ENCODE results near the gene CRYL1.

Gene CRYL1

DNA sequence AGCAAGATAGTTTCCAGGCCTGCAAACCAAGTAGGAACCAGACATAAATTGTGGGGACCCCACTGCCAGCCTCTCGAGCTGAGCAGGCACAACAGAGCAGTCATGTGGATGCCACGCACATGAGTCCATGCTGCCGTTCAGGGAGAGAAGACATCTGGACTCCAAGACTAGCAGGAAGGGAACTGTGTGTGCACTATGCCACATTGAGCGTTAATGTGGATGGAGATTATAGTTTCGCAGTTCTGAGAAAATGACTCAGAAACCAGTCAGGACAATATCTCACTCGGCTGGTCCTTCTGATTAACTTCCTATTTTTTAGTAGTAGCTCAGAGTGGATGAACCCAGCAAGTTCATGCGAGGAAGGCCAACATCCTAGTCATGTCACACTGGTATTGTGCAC, 124.9 kb downstream of the CRYL1 start:
- TF ChIP-seq MYC (IDR thresholded peaks at IDR 0.05; ENCODE audit: low read depth, low read length) = no peak
- no peak for TF ChIP-seq POLR2A (IDR thresholded peaks at IDR 0.05; ENCODE audit: extremely low read depth, insufficient read length)
- TF ChIP-seq, protein P1, sequence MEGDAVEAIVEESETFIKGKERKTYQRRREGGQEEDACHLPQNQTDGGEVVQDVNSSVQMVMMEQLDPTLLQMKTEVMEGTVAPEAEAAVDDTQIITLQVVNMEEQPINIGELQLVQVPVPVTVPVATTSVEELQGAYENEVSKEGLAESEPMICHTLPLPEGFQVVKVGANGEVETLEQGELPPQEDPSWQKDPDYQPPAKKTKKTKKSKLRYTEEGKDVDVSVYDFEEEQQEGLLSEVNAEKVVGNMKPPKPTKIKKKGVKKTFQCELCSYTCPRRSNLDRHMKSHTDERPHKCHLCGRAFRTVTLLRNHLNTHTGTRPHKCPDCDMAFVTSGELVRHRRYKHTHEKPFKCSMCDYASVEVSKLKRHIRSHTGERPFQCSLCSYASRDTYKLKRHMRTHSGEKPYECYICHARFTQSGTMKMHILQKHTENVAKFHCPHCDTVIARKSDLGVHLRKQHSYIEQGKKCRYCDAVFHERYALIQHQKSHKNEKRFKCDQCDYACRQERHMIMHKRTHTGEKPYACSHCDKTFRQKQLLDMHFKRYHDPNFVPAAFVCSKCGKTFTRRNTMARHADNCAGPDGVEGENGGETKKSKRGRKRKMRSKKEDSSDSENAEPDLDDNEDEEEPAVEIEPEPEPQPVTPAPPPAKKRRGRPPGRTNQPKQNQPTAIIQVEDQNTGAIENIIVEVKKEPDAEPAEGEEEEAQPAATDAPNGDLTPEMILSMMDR (IDR thresholded peaks at IDR 0.05; ENCODE audit: low read depth, low read length) = no peak
- TF ChIP-seq, protein P2, sequence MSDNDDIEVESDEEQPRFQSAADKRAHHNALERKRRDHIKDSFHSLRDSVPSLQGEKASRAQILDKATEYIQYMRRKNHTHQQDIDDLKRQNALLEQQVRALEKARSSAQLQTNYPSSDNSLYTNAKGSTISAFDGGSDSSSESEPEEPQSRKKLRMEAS (IDR thresholded peaks at IDR 0.05; ENCODE audit: low read depth, low read length) = no peak
- peak; percentile 46 for DNase-seq (ENCODE audit: low read depth)

DNA sequence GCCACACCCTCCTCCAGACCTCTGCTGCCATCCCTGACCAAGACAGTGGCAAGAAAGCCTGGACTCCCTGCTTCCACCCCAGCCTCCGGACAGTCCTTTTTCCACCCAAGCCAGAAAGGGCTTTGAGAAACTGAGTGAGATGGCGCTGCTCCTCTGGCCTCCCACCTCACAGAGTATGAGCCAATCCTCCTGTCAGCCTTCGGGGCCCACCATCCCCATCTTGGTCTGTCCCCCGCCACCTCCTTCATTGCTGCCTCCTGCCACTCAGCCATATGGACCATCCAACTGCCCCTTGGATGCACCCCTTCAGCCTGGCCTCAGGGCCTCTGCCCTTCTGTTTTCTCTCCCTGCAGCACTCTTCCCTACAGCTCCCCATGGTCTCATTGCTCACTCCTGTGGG, 125.7 kb downstream of the CRYL1 start:
- TF ChIP-seq POLR2A (IDR thresholded peaks at IDR 0.05; ENCODE audit: extremely low read depth, insufficient read length) (no peak), MYC (IDR thresholded peaks at IDR 0.05; ENCODE audit: low read depth, low read length) (no peak)
- TF ChIP-seq, protein P1 (IDR thresholded peaks at IDR 0.05; ENCODE audit: low read depth, low read length) = no peak
- TF ChIP-seq, protein P2 (IDR thresholded peaks at IDR 0.05; ENCODE audit: low read depth, low read length) = no peak
- no peak for DNase-seq (ENCODE audit: low read depth)
- H3K4me3 ChIP-seq (ENCODE audit: low read depth, low read length) = no peak overlapping the region

More for the DNA sequence above, 124.9 kb downstream of the CRYL1 start:
- H3K4me3 ChIP-seq (ENCODE audit: low read depth, low read length) = no peak overlapping the region

DNA sequence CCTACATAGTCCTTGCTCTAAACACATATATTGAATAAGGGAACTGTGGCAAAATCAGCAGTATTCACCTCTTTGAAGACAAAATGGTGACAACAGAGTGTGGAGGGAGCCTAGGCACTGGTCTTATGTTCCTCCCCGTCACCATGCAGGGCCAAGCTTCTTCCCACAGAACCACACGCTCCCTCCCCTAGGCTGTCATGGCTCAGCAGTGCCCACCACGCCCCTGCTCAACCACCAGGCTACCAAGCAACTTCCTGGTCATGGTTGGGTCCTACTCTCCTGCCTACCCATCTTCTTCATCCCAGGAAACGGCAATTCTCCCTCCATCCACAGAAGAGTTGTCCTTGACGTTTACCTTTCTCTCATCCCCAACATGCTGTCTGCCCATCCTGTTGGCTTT, 126.1 kb downstream of the CRYL1 start:
- H3K4me3 ChIP-seq (ENCODE audit: low read depth, low read length) = no peak overlapping the region
- TF ChIP-seq, protein P2 (IDR thresholded peaks at IDR 0.05; ENCODE audit: low read depth, low read length) = no peak
- TF ChIP-seq MYC (IDR thresholded peaks at IDR 0.05; ENCODE audit: low read depth, low read length) (no peak), POLR2A (IDR thresholded peaks at IDR 0.05; ENCODE audit: extremely low read depth, insufficient read length) (no peak)
- TF ChIP-seq, protein P1 (IDR thresholded peaks at IDR 0.05; ENCODE audit: low read depth, low read length) = no peak
- DNase-seq (ENCODE audit: low read depth) = no peak

DNA sequence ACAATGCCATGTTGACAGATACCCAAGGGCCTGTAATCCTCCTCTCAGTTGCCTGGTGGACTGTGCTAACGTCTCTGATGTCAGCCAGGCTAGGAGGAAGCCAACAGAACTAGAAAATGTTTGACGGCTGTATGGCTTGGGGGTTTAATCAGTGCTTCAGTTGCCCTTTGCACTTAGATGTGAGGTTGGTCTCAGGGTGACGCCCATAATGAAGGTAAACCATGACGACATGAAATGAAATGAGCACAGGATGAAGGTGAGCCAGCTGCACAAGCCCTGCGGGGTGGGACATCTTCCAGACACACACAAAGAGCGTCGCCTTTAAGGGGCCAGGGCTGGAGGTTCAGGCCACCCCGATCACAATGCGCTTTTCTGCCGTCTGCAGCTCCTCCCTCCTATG, 127.2 kb downstream of the CRYL1 start:
- no peak overlapping the region for H3K4me3 ChIP-seq (ENCODE audit: low read depth, low read length)
- TF ChIP-seq, protein P1 (IDR thresholded peaks at IDR 0.05; ENCODE audit: low read depth, low read length) = no peak
- TF ChIP-seq, protein P2 (IDR thresholded peaks at IDR 0.05; ENCODE audit: low read depth, low read length) = no peak
- TF ChIP-seq POLR2A (IDR thresholded peaks at IDR 0.05; ENCODE audit: extremely low read depth, insufficient read length) (no peak), MYC (IDR thresholded peaks at IDR 0.05; ENCODE audit: low read depth, low read length) (no peak)
- DNase-seq (ENCODE audit: low read depth) = no peak

DNA sequence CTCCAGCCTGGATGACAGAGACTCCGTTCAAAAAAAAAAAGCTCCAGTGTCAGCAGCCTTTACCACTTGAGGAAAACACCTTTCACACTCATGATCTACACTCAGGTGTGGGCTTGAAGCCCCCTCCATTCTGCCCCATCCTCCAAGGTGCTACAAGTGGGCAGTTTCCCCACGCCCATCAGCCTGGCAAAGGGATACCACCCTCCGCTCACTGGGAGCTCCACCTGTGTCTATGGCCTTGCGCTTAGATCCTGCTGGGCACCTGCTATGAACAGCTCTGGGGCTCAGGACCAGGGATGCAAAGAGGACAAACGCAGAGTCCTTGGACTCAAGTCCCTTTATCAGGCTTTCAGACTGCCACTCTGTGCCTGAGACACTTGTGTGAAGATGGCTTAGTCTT, 127.8 kb downstream of the CRYL1 start:
- TF ChIP-seq MYC (IDR thresholded peaks at IDR 0.05; ENCODE audit: low read depth, low read length) = no peak
- TF ChIP-seq, protein P1 (IDR thresholded peaks at IDR 0.05; ENCODE audit: low read depth, low read length) = no peak
- no peak for TF ChIP-seq POLR2A (IDR thresholded peaks at IDR 0.05; ENCODE audit: extremely low read depth, insufficient read length)
- TF ChIP-seq, protein P2 (IDR thresholded peaks at IDR 0.05; ENCODE audit: low read depth, low read length) = no peak
- no peak for DNase-seq (ENCODE audit: low read depth)
- H3K4me3 ChIP-seq (ENCODE audit: low read depth, low read length) = no peak overlapping the region

Measured in NB4 (cell line).